ENCODE measurements around the gene SLC35F3. TPM values are rescaled to one million over a fixed set of nuclear protein-coding genes. Genes with fewer than 3 reads are reported as not detected.

Gene SLC35F3
- polyA plus RNA-seq, 1 experiment, result 0.06 TPM

DNA sequence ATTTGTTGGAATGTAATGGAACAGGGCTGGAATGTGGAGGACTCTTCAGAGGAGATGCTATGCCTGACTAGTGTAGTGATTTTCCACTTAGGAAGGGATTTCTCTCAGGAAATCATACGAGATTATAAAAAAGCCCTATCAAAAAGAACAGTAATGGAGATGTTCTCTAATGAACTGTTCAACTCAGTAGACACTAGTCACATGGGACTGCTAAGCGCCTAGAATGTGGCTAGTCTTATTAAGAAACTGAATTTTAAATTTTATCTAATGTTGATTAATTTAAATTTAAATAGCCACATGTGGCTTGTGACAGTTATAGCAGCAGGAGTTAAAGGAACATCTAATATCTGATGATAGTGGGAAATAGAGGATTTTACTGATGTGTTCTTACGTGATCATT, 94.0 kb downstream of the SLC35F3 start:
- Histone ChIP-seq H3K27me3 (ENCODE audit: control insufficient read depth, insufficient read depth, low read length) (no peaks in the 10 kb centered on the region), H3K36me3 (ENCODE audit: control insufficient read depth, insufficient read depth, low read length) (no peaks in the 10 kb centered on the region), H3K4me3 (ENCODE audit: low read depth, low read length) (no peak overlapping the region)
- ChIA-PET POLR2A (no interaction called here), CTCF (no interaction called here)
- TF ChIP-seq, protein P1, sequence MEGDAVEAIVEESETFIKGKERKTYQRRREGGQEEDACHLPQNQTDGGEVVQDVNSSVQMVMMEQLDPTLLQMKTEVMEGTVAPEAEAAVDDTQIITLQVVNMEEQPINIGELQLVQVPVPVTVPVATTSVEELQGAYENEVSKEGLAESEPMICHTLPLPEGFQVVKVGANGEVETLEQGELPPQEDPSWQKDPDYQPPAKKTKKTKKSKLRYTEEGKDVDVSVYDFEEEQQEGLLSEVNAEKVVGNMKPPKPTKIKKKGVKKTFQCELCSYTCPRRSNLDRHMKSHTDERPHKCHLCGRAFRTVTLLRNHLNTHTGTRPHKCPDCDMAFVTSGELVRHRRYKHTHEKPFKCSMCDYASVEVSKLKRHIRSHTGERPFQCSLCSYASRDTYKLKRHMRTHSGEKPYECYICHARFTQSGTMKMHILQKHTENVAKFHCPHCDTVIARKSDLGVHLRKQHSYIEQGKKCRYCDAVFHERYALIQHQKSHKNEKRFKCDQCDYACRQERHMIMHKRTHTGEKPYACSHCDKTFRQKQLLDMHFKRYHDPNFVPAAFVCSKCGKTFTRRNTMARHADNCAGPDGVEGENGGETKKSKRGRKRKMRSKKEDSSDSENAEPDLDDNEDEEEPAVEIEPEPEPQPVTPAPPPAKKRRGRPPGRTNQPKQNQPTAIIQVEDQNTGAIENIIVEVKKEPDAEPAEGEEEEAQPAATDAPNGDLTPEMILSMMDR (IDR thresholded peaks at IDR 0.05; ENCODE audit: insufficient read depth, low read depth, low read length), result no peak
- no peak for DNase-seq (ENCODE audit: low read depth)

DNA sequence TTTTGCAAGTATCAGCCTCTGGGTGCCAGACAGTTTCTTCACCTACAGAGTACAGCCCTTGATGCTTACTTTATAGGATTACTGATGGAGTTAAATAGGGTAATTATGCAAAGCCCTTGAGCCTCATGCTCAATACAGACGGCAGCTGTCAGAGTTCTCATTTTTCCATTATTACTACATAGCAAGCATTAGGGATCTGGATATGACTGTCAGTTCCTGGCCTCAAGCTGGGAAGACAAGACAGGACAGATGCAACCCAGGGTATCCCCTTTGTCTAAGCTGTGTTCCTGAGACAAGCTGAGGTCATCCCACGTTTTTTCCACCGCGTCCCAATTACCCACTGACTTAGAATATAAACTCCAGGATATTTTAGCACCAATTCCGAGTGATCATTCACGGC, 94.4 kb downstream of the SLC35F3 start:
- TF ChIP-seq, protein P1 (IDR thresholded peaks at IDR 0.05; ENCODE audit: insufficient read depth, low read depth, low read length), result no peak
- H3K36me3 ChIP-seq (ENCODE audit: control insufficient read depth, insufficient read depth, low read length), result no peaks in the 10 kb centered on the region
- POLR2A ChIA-PET, result no interaction called here

GRCh38 chr1:234000557-234001041, 96.1 kb downstream of the SLC35F3 start:
- no peak for DNase-seq (ENCODE audit: low read depth)
- ChIA-PET POLR2A (no interaction called here), CTCF (no interaction called here)
- no peaks in the 10 kb centered on the region for H3K36me3 ChIP-seq (ENCODE audit: control insufficient read depth, insufficient read depth, low read length)
- TF ChIP-seq, protein P1 (IDR thresholded peaks at IDR 0.05; ENCODE audit: insufficient read depth, low read depth, low read length), result no peak
- no peak overlapping the region for H3K4me3 ChIP-seq (ENCODE audit: low read depth, low read length)
- no peaks in the 10 kb centered on the region for H3K27me3 ChIP-seq (ENCODE audit: control insufficient read depth, insufficient read depth, low read length)

More for the DNA sequence above, 94.4 kb downstream of the SLC35F3 start:
- Histone ChIP-seq H3K27me3 (ENCODE audit: control insufficient read depth, insufficient read depth, low read length) (no peaks in the 10 kb centered on the region), H3K4me3 (ENCODE audit: low read depth, low read length) (no peak overlapping the region)
- CTCF ChIA-PET, result no interaction called here
- no peak for DNase-seq (ENCODE audit: low read depth)

DNA sequence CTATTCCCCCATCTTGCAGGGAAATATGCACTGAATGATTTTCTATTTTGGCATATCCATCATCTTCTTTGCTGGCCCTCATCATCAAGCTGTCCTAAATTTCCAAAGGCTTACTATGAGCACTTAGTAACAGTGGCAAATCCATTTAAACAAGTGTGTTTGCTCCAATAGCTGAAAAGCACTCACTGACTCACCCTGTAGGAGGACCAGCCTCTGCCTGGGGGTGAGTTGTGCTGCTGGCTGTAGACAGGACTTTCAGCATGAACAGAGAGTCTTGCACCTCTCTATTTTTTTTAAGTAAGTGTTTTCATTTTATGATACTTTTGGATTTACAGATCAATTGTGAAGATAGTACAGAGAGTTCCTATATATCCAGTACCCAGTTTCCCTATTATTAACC, 97.3 kb downstream of the SLC35F3 start:
- Histone ChIP-seq H3K36me3 (ENCODE audit: control insufficient read depth, insufficient read depth, low read length) (no peaks in the 10 kb centered on the region), H3K4me3 (ENCODE audit: low read depth, low read length) (no peak overlapping the region), H3K27me3 (ENCODE audit: control insufficient read depth, insufficient read depth, low read length) (no peaks in the 10 kb centered on the region)
- TF ChIP-seq, protein P1 (IDR thresholded peaks at IDR 0.05; ENCODE audit: insufficient read depth, low read depth, low read length), result no peak
- CTCF ChIA-PET, result no interaction called here
- POLR2A ChIA-PET, result no interaction called here
- no peak for DNase-seq (ENCODE audit: low read depth)

DNA sequence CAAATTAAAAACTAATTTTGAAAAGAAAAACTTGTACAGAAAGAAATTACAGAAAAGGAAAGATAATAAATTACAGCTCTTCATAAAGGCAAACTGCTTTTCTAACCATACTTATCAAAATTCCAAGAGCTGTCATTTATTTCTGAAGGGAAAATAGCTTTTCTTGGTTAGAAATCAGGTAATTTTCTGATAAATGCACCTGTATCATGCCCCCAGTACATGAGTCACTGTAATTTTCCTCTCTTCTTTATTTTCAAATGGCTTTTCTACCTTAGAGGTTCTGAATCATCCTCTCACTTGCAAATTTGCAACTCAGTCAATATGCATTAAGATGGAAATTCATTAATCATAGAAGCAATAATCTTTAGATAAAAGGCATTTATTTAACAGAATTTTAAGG, 100.1 kb downstream of the SLC35F3 start:
- Histone ChIP-seq H3K4me3 (ENCODE audit: low read depth, low read length) (no peak overlapping the region), H3K36me3 (ENCODE audit: control insufficient read depth, insufficient read depth, low read length) (no peaks in the 10 kb centered on the region), H3K27me3 (ENCODE audit: control insufficient read depth, insufficient read depth, low read length) (no peaks in the 10 kb centered on the region)
- ChIA-PET CTCF (no interaction called here), POLR2A (no interaction called here)
- no peak for DNase-seq (ENCODE audit: low read depth)
- TF ChIP-seq, protein P1 (IDR thresholded peaks at IDR 0.05; ENCODE audit: insufficient read depth, low read depth, low read length), result no peak

Data from BJ (cell line).